Measurements from ENCODE around the gene TPP1. TPM values are rescaled to one million over a fixed set of nuclear protein-coding genes. Genes with fewer than 3 reads are reported as not detected.

TPP1 gene
- total and polyA plus RNA-seq, 9 of the 15 experiments (the other 6 are each of a cell fraction or from before 2014, with no cell fraction given): 7.5 to 75.8 (median 15.7) TPM

- ChIA-PET CTCF (ENCODE audit: low intra/inter-chr PET ratio) (no interaction called here), POLR2A (interaction anchor here (0.7 to 2.7 kb wide), 7 partner anchors 10 to 149 kb away, joined by 3 to 13 read pairs (median 4); partner anchors contain the start of gene TPP1)
- Histone ChIP-seq H2AFZ (ENCODE audit: low read depth, low read length) (no peak overlapping the region), H3K9ac (ENCODE audit: insufficient read depth in 1 of 2, low read depth in 2 of 2, low read length in 2 of 2) (no peak overlapping the region), H3K4me3 (no peak overlapping the region), H3K79me2 (ENCODE audit: control insufficient read depth, insufficient read depth, low read length) (no peaks in the 10 kb centered on the region), H4K20me1 (replicated peaks; ENCODE audit: control insufficient read depth, insufficient read depth, low read length) (no peaks in the 10 kb centered on the region), H3K36me3 (ENCODE audit: control insufficient read depth, insufficient read depth, low read length) (no peaks in the 10 kb centered on the region), H3K27ac (ENCODE audit: extremely low read depth, low read depth, low read length) (no peak overlapping the region), H3K4me1 (replicated peaks in 1 of 2; ENCODE audit: control insufficient read depth in 2 of 2, insufficient read depth in 2 of 2, low read length in 2 of 2) (peaks cover 11 to 23% of the 10 kb centered on the region in 2 experiments), H3K9me3 (replicated peaks; ENCODE audit: control insufficient read depth, insufficient read depth, low read depth, low read length) (no peaks in the 10 kb centered on the region), H3K4me2 (ENCODE audit: insufficient read depth, low read length) (no peak overlapping the region), H3K27me3 (ENCODE audit: control insufficient read depth in 2 of 2, insufficient read depth in 2 of 2, low read length in 2 of 2) (peaks cover 3 to 12% of the 10 kb centered on the region in 2 experiments; a peak in 3 of 5 replicates), H3K9me1 (ENCODE audit: control insufficient read depth, insufficient read depth, low read length) (no peaks in the 10 kb centered on the region)
- no peak for DNase-seq (ENCODE audit: extremely low read depth in 1 of 4, low spot score in 3 of 4)
- in situ Hi-C loops (cut with MboI): no loop called here
- WGBS (ENCODE audit: insufficient coverage, low coverage, missing lambda C conversion rate): 48% methylated on average over 11 of the region's 11 CpGs
- FAIRE-seq: no peak
- TF ChIP-seq ZNF316 (IDR thresholded peaks at IDR 0.05): peak; percentile 8; the same call in 1 of the 2 replicates
- TF ChIP-seq SRSF1 (IDR thresholded peaks at IDR 0.05; ENCODE audit: low read depth, low read length): no peak
- ATAC-seq: no peak
- BruUV-seq (replicated peaks): no TSS peak
- intact Hi-C loops (cut with micrococcal nuclease): loop anchor here (10.0 kb wide), 1 partner anchor 257 kb away; no protein-coding TSS in a partner anchor
These were observed 12.2 kb upstream of the TPP1 start for GRCh38 chr11:6631361-6631890.

GRCh38 chr11:6630632-6631291 is 11.5 kb upstream of the TPP1 start:
- Histone ChIP-seq H3K27ac (ENCODE audit: extremely low read depth, low read depth, low read length) (no peak overlapping the region), H3K27me3 (ENCODE audit: control insufficient read depth in 2 of 2, insufficient read depth in 2 of 2, low read length in 2 of 2) (peaks cover 3 to 14% of the 10 kb centered on the region in 2 experiments; a peak in 3 of 5 replicates), H3K9ac (ENCODE audit: insufficient read depth in 1 of 2, low read depth in 2 of 2, low read length in 2 of 2) (no peak overlapping the region), H3K4me1 (replicated peaks in 1 of 2; ENCODE audit: control insufficient read depth in 2 of 2, insufficient read depth in 2 of 2, low read length in 2 of 2) (peaks cover 8 to 21% of the 10 kb centered on the region in 2 experiments), H4K20me1 (replicated peaks; ENCODE audit: control insufficient read depth, insufficient read depth, low read length) (no peaks in the 10 kb centered on the region), H3K9me3 (replicated peaks; ENCODE audit: control insufficient read depth, insufficient read depth, low read depth, low read length) (no peaks in the 10 kb centered on the region), H3K79me2 (ENCODE audit: control insufficient read depth, insufficient read depth, low read length) (no peaks in the 10 kb centered on the region), H3K4me3 (no peak overlapping the region), H3K4me2 (ENCODE audit: insufficient read depth, low read length) (no peak overlapping the region), H2AFZ (ENCODE audit: low read depth, low read length) (no peak overlapping the region), H3K9me1 (ENCODE audit: control insufficient read depth, insufficient read depth, low read length) (no peaks in the 10 kb centered on the region), H3K36me3 (ENCODE audit: control insufficient read depth, insufficient read depth, low read length) (no peaks in the 10 kb centered on the region)
- in situ Hi-C loops (cut with MboI) (no loop called here), intact Hi-C loops (cut with micrococcal nuclease) (loop anchor here (10.0 kb wide), 1 partner anchor 256 kb away; no protein-coding TSS in a partner anchor)
- no peak for DNase-seq (ENCODE audit: extremely low read depth in 1 of 4, low spot score in 3 of 4)
- WGBS (ENCODE audit: insufficient coverage, low coverage, missing lambda C conversion rate): 70% methylated on average over 20 of the region's 28 CpGs
- FAIRE-seq: no peak
- no TSS peak for BruUV-seq (replicated peaks)
- peak; percentile 41; the same call in 1 of the 2 replicates for TF ChIP-seq ZKSCAN1 (IDR thresholded peaks at IDR 0.05; ENCODE audit: low read depth, low read length)
- no peak for TF ChIP-seq SMAD1 (IDR thresholded peaks at IDR 0.05; ENCODE audit: low read depth, low read length, partially characterized antibody)
- no peak for ATAC-seq
- POLR2A ChIA-PET: interaction anchor here (1.2 to 2.7 kb wide), 3 partner anchors 11 to 19 kb away, joined by 3 to 13 read pairs (median 4); partner anchors contain the start of gene TPP1
- CTCF ChIA-PET (ENCODE audit: low intra/inter-chr PET ratio): no interaction called here

Data from K562 (cell line).